ENCODE data around the gene ZNF701.
"Not testable (repeated sequence)": the region's sequence is repeated elsewhere in the genome, so short reads cannot be mapped to it uniquely, and the experiment has no call there.

- TF ChIP-seq CTCF (conservative IDR thresholded peaks at IDR 0.05; ENCODE audit: low read depth in 2 of 2); POLR2AphosphoS5 (IDR thresholded peaks at IDR 0.05; ENCODE audit: low read depth); EZH2phosphoT487 (IDR thresholded peaks at IDR 0.05; ENCODE audit: unreplicated experiment): not testable (repeated sequence)
Observed at GRCh38 chr19:52627441-52627840, 57.4 kb downstream of the ZNF701 start.

All from GM23338 (cell line).